DMS53 (cell line): ENCODE results near the gene PHKG1.
A peak's percentile ranks its signal among the peaks of the same experiment; 100 is the strongest.
"Not testable (repeated sequence)": the region's sequence is repeated elsewhere in the genome, so short reads cannot be mapped to it uniquely, and the experiment has no call there.

ENCODE experiments used
- DNase-seq: peaks from one replicate; lab custom pipeline; 2025; lab: John Stamatoyannopoulos, UW

PHKG1 gene

DNA sequence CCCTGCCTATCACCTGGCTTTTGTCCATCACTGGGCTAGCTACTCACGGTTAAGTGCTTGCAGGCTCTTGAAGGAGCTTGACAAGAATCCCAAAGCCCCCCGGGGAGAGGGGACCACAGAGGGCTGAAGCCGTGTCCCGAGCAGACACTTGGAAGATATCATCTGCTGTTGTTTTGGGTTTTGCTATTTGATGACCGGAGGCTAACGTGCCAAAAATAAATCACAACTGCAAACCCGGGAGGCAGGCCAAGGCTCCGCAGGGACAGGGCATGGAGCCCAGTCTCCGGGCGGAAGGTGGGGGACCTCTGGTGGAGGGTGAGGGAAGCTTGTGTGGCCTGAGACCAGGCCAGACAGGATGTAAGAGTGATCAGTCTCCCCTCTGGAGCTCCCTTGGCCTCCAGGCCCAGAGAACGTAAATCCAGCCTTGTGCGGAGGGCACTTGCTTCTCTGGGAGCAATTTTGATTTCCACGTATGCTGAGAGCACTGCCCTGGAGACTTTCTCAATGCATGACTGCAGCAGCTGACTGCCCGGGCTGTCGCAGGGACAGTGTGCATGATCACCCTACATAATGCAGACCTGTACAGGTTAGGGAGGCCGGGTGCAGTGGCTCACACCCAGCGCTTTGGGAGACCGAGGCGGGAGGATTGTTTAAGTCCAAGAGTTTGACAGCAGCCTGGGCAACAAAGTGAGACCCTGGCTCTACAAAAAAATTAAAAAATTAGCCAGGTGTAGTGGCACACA lies at the start of gene PHKG1:
Gene PHKG1 (minus strand): TSS at position 164 of the 743 bp plus-strand sequence. CDS start 4,011 bp downstream, outside the sequence.
- peak; percentile 72 for DNase-seq

DNA sequence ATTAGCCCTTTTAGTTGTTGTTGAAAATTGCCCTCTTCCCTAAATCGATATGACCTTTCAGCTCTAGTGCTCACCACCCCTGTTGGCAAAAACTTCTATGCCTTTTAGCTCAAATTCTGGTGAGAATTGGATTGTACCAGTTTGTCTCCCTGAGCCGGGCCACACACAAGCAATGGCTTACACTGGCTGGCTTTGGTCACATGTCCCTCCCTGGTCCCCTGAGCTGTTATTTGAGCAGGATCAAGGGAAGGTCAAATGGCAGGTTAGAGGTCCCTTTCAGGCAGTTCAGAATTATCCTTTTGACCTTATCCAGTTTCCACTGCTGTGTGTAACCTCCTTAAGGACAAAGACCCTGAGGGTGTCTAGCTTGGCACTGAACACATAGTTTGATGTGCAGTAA lies 38.3 kb upstream of the PHKG1 start:
- DNase-seq: not testable (repeated sequence)

DNA sequence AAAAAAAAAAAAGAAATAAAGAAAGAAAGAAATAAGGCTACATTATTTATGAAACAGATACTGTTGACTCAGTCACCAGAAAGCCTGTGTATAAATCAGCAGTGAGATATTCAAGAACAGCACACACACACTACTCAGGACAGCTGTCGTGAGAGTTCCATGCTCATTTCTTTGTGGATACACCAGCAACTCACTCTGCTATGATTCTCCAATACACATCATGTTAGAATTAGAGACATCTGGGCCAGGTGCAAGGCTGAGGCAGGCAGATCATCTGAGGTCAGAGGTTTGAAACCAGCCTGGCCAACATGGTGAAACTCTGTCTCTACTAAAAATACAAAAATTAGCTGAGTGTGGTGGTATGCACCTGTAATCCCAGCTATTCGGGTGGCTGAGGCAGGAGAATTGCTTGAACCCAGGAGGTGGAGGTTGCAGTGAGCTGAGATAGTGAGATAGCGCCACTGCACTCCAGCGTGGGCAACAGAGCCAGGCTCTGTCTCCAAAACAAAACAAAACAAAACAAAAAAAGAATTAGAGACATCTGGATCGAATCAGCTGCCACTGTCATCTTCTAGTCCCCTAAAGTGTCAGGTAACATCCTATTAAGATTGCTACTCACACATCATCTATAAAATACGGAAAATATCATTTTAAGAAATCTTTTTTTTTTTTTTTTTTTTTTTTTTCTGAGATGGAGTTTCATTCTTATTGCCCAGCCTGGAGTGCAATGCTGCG lies 34.7 kb upstream of the PHKG1 start:
- DNase-seq: peak; percentile 8

GRCh38 chr7:56125831-56126230 lies 33.1 kb upstream of the PHKG1 start:
- no peak for DNase-seq

DNA sequence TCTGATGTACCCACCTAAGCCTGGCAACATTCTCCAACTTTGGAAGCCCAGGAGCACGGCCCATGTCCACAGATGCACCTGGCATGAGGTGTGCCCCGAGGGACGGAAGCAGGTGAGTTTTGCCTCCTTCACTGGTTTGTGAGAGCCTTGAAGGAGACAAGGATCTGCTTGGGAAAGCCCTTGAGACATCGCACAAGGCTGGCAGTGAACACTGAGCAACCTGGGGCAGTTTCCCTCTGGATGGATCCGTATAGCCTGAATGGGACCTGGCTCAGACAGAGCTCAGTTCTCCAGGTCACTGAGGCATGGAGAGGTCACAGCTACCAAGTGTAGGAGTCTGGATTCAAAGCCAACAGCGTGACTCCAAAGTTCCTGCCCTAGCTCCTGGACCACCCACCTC lies 32.2 kb upstream of the PHKG1 start:
- DNase-seq: no peak

DNA sequence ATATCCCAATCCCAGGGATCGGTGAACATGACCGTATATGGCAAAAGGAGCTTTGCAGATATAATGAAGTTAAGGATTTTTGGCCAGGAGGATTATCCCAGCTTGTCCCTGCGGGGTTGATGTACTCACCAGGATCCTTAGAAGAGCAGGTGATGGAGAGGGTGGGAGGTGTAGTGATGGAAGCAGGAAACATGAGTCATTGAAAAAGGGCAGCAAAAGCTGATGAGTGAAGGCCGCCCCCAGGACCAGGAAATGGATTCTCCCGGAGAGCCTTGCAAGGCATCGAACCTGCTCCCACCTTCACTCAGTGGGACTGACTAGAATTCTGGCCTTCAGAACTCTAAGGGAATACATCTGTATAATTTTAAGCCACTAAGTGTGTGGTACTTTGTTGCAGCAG lies 28.7 kb upstream of the PHKG1 start:
- DNase-seq: peak; percentile 49

GRCh38 chr7:56115852-56116538 lies 23.2 kb upstream of the PHKG1 start, which contains the start of gene NUPR2:
TSS of gene NUPR2 (minus strand) at chr7:56116417. CDS start at chr7:56116314, 103 bp downstream.
- DNase-seq: peak; percentile 84

- DNase-seq: not testable (repeated sequence)
Observed at GRCh38 chr7:56112244-56112643, 19.5 kb upstream of the PHKG1 start.

DNA sequence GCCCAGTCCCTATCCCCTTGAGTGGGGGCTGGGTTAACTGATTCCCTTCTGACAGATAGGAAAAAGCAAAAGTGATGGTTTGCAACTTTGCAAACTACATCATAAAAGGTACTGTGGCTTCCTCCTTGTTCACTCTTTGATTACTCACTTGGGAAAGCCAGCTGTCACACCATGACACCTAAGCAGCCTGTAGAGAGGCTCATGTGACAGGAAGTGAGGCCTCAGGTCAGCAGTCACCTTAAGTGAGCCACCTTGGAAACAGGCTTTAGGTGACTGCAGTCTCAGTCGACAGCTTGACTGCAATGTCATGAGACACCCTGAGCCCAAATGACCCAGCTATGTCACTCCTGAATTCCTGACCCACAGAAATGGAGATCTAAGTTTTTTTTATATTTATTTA lies 17.9 kb upstream of the PHKG1 start:
- peak; percentile 73 for DNase-seq

DNA sequence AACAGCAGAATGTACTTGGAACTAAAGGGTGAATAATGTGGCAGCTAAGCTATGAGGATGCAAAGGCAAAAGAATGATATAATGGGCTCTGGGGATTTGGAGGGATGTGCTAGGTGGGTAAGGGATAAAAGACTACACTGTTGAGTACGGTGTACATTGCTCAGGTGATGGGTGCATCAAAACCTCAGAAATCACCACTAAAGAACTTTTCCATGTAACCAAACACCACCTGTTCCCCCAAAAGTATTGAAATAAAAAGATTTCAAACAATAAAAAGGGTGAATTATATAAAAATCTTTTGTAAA lies 15.2 kb upstream of the PHKG1 start:
- DNase-seq: no peak

DNA sequence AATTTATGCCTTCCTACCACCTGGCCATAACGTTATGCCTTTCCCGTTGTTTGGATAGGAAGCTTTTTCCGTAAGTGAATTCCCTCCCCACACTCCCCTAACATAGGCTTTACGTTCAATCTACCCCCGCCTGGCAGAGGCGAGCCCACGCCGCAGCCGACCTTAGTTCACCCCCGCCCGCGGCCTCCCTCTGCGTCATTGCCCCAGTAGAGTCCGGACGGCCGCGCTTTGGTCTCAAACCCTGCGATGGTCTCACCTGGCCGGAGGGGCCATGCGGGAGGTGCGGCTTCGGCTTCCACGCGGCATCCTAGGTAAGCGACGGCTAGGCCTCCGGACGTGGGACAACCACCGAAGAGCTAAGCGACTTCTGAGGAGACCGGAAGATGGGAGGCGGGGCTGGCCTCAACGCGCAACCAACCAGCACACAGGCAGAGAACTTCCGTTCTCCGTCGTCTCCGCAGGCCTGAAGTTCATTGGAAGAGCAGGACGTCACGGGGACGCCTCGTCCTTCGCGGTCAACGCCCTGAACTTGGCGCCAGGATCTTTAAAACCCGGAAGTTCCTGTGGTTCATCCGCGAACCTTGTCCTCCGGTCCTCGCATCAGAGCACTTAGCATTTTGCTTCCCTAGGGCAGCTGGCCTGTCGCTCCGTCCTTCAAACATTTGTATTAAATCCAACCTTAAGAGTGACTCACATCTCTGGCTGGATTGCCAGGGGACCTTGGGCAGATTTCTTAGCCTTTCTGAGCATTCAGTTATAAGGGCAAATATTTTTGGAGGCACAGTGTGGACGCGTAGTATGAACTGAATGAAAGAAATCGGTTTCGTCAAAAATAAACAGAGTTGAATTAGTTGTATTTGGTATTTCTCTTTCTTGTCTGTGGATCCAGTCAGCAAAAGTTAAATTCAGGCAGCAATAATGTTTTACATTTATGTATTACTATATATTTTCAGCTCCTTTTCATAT lies 13.6 kb upstream of the PHKG1 start, which contains the start of gene CHCHD2:
Gene CHCHD2 (minus strand): TSS at position 369 of the 966 bp plus-strand sequence. CDS start 63 bp downstream, at position 306.
- peak; percentile 100 for DNase-seq

- peak; percentile 80 for DNase-seq
Observed at GRCh38 chr7:56105508-56105907, 12.8 kb upstream of the PHKG1 start.

GRCh38 chr7:56104138-56104537 lies 11.4 kb upstream of the PHKG1 start:
- not testable (repeated sequence) for DNase-seq

- peak; percentile 16 for DNase-seq
Observed at GRCh38 chr7:56099653-56100052, 6.9 kb upstream of the PHKG1 start.

DNA sequence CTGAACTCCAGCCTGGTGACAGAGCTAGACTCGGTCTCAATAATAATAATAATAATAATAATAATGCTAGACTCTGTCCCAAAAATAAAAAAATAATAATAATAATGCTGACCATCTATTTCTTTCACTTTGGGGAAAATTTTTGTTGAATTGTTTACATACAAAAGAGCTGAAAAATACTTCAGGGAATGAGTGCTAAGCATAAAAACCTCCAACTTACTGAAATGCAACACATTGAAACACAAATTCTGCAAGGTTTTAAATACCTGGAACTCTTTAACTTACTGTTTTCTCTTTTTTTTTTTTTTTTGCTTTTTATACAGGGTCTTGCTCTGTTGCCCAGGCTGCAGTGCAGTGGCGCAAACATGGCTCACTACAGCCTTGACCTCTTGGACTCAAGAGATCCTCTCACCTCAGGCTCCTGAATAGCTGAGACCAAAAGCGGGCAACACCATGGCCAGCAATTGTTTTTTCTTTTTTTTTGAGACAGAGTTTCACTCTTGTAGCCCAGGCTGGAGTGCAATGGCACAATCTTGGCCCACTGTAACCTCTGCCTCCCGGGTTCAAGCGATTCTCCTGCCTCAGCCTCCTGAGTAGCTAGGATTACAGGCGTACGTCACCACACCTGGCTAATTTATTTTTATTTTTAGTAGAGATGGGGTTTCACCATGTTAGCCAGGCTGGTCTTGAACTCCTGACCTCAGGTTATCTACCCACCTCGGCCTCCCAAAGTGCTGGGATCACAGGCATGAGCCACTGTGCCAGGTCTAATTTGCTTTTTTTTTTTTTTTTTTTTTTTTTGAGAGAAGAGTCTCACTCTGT lies 5.6 kb upstream of the PHKG1 start:
- DNase-seq: not testable (repeated sequence)

DNA sequence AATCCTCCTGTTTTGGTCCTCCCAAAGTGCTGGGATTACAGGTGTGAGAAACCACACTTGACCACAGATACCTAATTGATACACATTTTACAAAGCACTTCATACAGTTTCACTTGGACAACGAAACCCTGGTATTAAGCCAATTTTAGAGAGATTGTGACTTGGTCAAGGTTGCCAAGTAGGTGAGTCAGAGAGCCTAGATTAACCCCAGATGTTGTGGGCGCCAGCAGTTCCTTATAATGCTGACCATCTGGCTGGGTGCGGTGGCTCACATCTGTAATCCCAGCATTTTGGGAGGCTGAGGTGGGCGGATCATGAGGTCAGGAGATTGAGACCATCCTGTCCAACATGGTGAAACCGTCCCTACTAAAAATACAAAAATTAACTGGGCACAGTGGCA lies 4.9 kb upstream of the PHKG1 start:
- DNase-seq: peak; percentile 22

GRCh38 chr7:56092388-56092787 lies 364 bp downstream of the PHKG1 start:
- not testable (repeated sequence) for DNase-seq

DNA sequence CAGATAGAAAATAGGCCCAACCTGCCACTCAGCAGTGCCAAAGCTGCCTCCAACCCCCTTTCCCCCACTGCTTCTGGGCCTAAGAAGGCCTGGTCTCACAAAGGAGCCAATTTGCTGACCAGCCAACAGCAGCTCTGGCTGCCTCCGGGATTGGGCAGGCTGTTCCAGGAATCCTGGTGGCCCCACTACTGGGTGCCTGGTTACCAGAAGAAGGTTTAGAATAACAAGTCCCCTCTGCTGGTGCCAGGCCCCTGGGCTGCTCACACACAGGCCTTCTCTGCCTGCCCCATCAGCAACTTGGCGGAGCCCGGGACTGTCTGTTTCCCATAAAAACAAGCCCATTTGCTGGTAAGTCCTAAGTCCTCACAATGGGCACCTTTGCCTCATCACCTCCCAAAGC lies 1.2 kb downstream of the PHKG1 start:
- no peak for DNase-seq

- no peak for DNase-seq
Observed at GRCh38 chr7:56087445-56087844, 5.3 kb downstream of the PHKG1 start.

DNA sequence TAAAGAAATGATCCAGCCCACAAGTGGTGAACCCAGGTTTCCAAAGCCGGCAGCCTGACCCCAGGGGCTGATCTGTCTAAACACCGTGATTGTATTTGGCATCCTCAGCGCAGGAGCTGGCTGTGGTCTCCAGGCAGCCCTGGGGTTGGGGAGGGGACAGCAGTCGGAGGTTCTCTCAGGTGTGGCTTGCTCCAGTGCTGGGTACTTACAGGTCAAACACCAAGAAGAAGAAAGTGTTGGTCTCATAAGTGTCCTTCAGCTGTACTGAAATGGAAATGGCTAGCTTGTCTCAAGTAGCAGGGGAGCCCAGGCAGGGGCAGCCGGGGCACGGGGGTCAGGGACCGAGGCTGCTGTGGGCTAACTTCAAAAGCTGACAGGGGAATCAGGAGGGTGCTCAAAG lies 6.0 kb downstream of the PHKG1 start:
- DNase-seq: no peak
